Fibroblast of pulmonary artery (primary cell): Measurements from ENCODE around the gene MVK.

Source experiments
- DNase-seq: peaks from one replicate; pipeline ENCODE4 v3.0.0-alpha.2; 2010; ENCODE audit warnings: low read depth
- H3K4me3 ChIP-seq: replicated peaks from 2 replicates; pipeline ENCODE4 v1.5.1; 2011; ENCODE audit warnings: low read depth, mild to moderate bottlenecking, control low read depth, low read length, moderate library complexity
- CTCF ChIP-seq: IDR thresholded peaks from 2 replicates; pipeline ENCODE4 v1.5.1; 2011; ENCODE audit warnings: mild to moderate bottlenecking, control low read depth, low read length, inconsistent platforms; ENCODE audit errors: missing control alignments

The MVK gene

GRCh38 chr12:109645708-109646107, 72.1 kb downstream of the MVK start:
- H3K4me3 ChIP-seq, result no peak overlapping the region
- no peak for DNase-seq
- TF ChIP-seq CTCF, result no peak
